ENCODE results near the gene MPDZ. TPM values are rescaled to one million over a fixed set of nuclear protein-coding genes. Genes with fewer than 3 reads are reported as not detected.

Gene MPDZ
- total RNA-seq, 4 donors from 2014 or later: 5.4 to 11.4 (median 10.2) TPM

GRCh38 chr9:13269589-13270452 is 9.7 kb downstream of the MPDZ start:
- no peak overlapping the region for H3K4me3 ChIP-seq (ENCODE audit: low read depth, poor library complexity, severe bottlenecking)
- no peak for DNase-seq (ENCODE audit: low spot score in 2 of 2)
- intact Hi-C loops (cut with DNase I; ENCODE audit: low total_unique reads): no loop called here
- 63 to 80% methylated on average over 6 of the region's 6 CpGs for WGBS, 2 donors
- TF ChIP-seq, protein P1, sequence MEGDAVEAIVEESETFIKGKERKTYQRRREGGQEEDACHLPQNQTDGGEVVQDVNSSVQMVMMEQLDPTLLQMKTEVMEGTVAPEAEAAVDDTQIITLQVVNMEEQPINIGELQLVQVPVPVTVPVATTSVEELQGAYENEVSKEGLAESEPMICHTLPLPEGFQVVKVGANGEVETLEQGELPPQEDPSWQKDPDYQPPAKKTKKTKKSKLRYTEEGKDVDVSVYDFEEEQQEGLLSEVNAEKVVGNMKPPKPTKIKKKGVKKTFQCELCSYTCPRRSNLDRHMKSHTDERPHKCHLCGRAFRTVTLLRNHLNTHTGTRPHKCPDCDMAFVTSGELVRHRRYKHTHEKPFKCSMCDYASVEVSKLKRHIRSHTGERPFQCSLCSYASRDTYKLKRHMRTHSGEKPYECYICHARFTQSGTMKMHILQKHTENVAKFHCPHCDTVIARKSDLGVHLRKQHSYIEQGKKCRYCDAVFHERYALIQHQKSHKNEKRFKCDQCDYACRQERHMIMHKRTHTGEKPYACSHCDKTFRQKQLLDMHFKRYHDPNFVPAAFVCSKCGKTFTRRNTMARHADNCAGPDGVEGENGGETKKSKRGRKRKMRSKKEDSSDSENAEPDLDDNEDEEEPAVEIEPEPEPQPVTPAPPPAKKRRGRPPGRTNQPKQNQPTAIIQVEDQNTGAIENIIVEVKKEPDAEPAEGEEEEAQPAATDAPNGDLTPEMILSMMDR (IDR thresholded peaks at IDR 0.05): no peak
- TF ChIP-seq POLR2A (IDR thresholded peaks at IDR 0.05): no peak

DNA sequence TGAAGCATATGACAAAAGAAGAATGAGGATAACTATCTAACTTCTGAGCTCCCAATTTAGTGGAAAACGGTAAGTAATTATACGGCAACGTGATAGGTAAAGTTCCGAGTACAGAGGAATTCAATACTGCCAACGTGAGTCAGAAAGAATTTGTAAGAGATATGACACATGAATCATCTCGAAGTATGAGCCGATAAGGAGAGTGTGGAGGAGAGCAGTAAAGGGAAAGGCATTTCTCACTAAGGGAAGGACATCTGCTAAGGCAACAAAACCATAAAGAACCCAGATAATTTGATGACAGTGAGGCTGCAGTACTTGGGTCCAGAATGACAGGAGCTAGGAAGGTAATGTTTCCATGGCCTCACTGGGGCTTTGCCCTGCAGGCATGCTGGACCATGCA is 11.0 kb downstream of the MPDZ start:
- DNase-seq (ENCODE audit: low spot score in 2 of 2): no peak
- no peak overlapping the region for H3K4me3 ChIP-seq (ENCODE audit: low read depth, poor library complexity, severe bottlenecking)
- intact Hi-C loops (cut with DNase I; ENCODE audit: low total_unique reads): no loop called here
- no peak for TF ChIP-seq POLR2A (IDR thresholded peaks at IDR 0.05)
- TF ChIP-seq, protein P1 (IDR thresholded peaks at IDR 0.05): no peak
- 84% methylated on average over 7 of the region's 7 CpGs for WGBS, 2 donors

DNA sequence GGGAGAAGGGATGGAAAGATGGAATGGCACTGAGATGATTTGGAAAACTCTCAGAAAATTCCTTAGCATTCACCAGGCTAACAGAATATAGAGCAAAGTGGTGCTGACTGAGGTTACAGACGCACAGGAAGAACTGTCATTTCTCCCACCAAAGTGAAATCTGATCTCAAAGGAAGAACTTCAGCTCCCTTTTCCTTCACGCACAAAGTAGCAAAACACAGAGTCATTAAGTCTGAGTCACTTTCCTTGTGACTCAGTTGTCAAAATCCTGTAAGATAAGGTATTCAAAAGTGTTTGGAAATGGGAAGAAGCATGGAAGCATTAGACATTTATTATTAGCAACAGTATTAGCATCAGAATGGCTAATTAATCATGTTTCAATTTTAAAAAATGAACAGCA is 11.7 kb downstream of the MPDZ start:
- DNase-seq (ENCODE audit: low spot score in 2 of 2): no peak
- 59 to 68% methylated on average over 2 of the region's 2 CpGs for WGBS, 2 donors
- H3K4me3 ChIP-seq (ENCODE audit: low read depth, poor library complexity, severe bottlenecking): no peak overlapping the region
- intact Hi-C loops (cut with DNase I; ENCODE audit: low total_unique reads): no loop called here
- no peak for TF ChIP-seq POLR2A (IDR thresholded peaks at IDR 0.05)
- TF ChIP-seq, protein P1 (IDR thresholded peaks at IDR 0.05): no peak

DNA sequence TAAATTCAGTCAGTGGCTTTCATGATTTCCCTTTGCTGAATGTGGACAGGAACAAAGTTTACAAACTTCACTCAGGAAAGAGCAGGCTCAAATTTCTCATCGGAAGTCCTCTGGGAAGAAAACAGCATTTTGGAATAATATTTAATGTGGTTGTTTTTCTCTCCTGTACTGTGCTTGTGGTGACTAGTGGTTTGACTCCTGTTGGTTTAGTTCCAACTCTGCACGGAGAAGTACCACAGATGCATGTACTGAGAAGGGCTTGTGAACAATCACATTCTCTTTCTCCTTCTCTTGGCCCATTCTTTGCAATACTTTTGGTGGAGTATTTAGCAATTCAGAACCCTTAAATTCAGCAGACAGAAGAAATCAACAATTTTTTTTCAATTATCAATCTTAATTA is 13.3 kb downstream of the MPDZ start:
- no peak for DNase-seq (ENCODE audit: low spot score in 2 of 2)
- intact Hi-C loops (cut with DNase I; ENCODE audit: low total_unique reads): no loop called here
- no peak overlapping the region for H3K4me3 ChIP-seq (ENCODE audit: low read depth, poor library complexity, severe bottlenecking)
- WGBS, 2 donors: 25 to 30% methylated on average over 2 of the region's 2 CpGs
- TF ChIP-seq POLR2A (IDR thresholded peaks at IDR 0.05): no peak

DNA sequence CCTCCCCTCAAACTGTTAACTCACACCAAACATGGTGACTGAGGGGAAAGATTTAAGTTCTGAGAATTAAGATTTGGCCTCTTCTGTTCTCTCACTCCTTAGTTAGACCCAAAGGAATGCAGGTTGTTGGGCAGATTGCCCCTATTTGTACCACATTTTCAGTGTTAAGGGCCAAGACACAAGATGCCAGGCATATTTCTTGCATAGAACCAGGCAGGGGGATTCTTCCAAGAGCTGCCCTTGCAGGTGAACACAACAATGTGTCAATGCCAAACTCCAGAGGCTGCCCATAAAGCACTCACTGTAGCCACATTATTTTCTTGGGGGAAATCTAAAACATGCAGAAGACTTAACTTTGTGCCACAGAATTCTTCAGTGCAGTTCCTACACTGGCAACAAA is 14.7 kb downstream of the MPDZ start:
- TF ChIP-seq, protein P1 (IDR thresholded peaks at IDR 0.05): no peak
- no peak for TF ChIP-seq POLR2A (IDR thresholded peaks at IDR 0.05)
- intact Hi-C loops (cut with DNase I; ENCODE audit: low total_unique reads): no loop called here
- DNase-seq (ENCODE audit: low spot score in 2 of 2): no peak
- H3K4me3 ChIP-seq (ENCODE audit: low read depth, poor library complexity, severe bottlenecking): no peak overlapping the region

- no peak overlapping the region for H3K4me3 ChIP-seq (ENCODE audit: low read depth, poor library complexity, severe bottlenecking)
- intact Hi-C loops (cut with DNase I; ENCODE audit: low total_unique reads): no loop called here
- WGBS, 2 donors: 62 to 71% methylated on average over 2 of the region's 2 CpGs
- no peak for TF ChIP-seq POLR2A (IDR thresholded peaks at IDR 0.05)
- TF ChIP-seq, protein P1 (IDR thresholded peaks at IDR 0.05): no peak
- DNase-seq (ENCODE audit: low spot score in 2 of 2): no peak
These were observed 16.0 kb downstream of the MPDZ start for GRCh38 chr9:13263511-13263910.
